Left renal pelvis (tissue), 4 donors: ENCODE measurements around the gene FSIP1. TPM values are rescaled to one million over a fixed set of nuclear protein-coding genes. Genes with fewer than 3 reads are reported as not detected.

Experiments
- DNase-seq, 4 donors: peaks; one replicate each; pipeline ENCODE4 v3.0.0-alpha.2; 2013; ENCODE audit warnings: low read depth in 4 of 4, low spot score in 3 of 4
- polyA plus RNA-seq, 4 donors: library from polyadenylated mRNA; unstranded; fragments of 120-200 nt; gene quantifications; one replicate each; pipeline ENCODE4 v1.2.1, GENCODE V29; 2013; ENCODE audit not compliant: insufficient read length in 4 of 4

The FSIP1 gene
- polyA plus RNA-seq, 4 donors, result 0.26 to 4.0 (median 1.8) TPM

- DNase-seq, result no peak
These were observed 184.9 kb downstream of the FSIP1 start for GRCh38 chr15:39597751-39598185.

- DNase-seq, result no peak
These were observed 185.3 kb downstream of the FSIP1 start for GRCh38 chr15:39597336-39597735.

DNA sequence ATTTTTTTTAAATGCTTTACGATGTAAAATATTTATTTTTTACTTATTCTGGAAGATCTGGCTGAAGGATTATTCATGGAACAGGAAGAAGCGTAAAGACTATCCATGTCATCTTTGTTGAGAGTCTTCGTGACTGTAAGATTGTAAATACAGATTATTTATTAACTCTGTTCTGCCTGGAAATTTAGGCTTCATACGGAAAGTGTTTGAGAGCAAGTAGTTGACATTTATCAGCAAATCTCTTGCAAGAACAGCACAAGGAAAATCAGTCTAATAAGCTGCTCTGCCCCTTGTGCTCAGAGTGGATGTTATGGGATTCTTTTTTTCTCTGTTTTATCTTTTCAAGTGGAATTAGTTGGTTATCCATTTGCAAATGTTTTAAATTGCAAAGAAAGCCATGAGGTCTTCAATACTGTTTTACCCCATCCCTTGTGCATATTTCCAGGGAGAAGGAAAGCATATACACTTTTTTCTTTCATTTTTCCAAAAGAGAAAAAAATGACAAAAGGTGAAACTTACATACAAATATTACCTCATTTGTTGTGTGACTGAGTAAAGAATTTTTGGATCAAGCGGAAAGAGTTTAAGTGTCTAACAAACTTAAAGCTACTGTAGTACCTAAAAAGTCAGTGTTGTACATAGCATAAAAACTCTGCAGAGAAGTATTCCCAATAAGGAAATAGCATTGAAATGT is 186.1 kb downstream of the FSIP1 start:
- DNase-seq, result no peak

DNA sequence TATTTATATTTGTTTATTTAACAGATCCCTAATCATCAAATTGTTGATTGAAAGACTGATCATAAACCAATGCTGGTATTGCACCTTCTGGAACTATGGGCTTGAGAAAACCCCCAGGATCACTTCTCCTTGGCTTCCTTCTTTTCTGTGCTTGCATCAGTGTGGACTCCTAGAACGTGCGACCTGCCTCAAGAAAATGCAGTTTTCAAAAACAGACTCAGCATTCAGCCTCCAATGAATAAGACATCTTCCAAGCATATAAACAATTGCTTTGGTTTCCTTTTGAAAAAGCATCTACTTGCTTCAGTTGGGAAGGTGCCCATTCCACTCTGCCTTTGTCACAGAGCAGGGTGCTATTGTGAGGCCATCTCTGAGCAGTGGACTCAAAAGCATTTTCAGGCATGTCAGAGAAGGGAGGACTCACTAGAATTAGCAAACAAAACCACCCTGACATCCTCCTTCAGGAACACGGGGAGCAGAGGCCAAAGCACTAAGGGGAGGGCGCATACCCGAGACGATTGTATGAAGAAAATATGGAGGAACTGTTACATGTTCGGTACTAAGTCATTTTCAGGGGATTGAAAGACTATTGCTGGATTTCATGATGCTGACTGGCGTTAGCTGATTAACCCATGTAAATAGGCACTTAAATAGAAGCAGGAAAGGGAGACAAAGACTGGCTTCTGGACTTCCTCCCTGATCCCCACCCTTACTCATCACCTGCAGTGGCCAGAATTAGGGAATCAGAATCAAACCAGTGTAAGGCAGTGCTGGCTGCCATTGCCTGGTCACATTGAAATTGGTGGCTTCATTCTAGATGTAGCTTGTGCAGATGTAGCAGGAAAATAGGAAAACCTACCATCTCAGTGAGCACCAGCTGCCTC is 187.1 kb downstream of the FSIP1 start:
- no peak for DNase-seq

- no peak for DNase-seq
These were observed 187.9 kb downstream of the FSIP1 start for GRCh38 chr15:39594446-39595337.

GRCh38 chr15:39593656-39594445 is 188.8 kb downstream of the FSIP1 start:
- DNase-seq, result no peak

DNA sequence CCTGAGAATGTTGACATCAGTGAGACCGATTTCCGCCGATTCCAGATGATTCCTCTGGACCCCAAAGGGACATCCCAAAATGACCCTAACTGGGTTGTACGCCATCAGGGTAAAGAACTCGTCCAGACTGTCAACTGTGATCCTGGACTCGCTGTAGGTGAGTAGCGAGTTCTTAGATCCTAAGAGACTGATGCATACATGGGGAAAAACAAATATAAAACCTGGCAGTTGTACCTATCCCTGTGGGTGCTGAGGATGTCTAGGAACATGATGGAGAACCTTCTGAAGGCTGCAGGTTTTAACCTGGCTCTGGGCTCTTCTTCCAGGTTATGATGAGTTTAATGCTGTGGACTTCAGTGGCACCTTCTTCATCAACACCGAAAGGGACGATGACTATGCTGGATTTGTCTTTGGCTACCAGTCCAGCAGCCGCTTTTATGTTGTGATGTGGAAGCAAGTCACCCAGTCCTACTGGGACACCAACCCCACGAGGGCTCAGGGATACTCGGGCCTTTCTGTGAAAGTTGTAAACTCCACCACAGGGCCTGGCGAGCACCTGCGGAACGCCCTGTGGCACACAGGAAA is 189.5 kb downstream of the FSIP1 start:
- DNase-seq, result no peak

DNA sequence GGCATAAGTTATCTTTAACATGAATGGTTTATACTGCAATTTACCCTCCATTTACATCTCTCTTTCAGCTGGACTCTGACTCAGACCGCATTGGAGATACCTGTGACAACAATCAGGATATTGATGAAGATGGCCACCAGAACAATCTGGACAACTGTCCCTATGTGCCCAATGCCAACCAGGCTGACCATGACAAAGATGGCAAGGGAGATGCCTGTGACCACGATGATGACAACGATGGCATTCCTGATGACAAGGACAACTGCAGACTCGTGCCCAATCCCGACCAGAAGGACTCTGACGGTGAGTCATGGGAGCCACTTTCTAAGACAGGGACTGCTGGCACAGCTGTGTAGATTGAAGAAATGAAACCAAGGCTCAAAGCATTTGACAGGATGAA is 190.1 kb downstream of the FSIP1 start:
- DNase-seq, result no peak

DNA sequence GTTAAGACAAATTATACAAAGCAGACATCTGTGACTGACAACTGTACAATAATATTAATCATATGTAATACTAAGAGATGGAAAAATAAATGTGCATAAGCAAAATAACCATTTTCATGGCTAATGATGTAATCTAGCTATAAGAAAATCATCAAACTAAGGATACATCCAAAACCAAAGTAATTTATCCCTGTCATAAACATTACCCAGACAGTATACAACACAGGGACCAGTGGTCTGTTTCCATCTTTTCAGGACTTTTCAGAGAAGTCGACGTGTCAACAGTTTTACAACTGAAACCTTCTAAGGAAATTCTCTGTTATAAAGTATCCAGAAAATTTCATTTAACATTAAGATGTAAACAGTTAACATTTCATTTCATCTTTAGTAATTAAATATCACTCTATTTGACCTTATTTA is 190.7 kb downstream of the FSIP1 start:
- DNase-seq, result no peak

- DNase-seq, result no peak
These were observed 191.3 kb downstream of the FSIP1 start for GRCh38 chr15:39591141-39591895.

GRCh38 chr15:39589815-39590644 is 192.6 kb downstream of the FSIP1 start:
- no peak for DNase-seq

- DNase-seq, result no peak
These were observed 193.3 kb downstream of the FSIP1 start for GRCh38 chr15:39589193-39589814.

GRCh38 chr15:39588531-39589192 is 194.0 kb downstream of the FSIP1 start:
- no peak for DNase-seq

DNA sequence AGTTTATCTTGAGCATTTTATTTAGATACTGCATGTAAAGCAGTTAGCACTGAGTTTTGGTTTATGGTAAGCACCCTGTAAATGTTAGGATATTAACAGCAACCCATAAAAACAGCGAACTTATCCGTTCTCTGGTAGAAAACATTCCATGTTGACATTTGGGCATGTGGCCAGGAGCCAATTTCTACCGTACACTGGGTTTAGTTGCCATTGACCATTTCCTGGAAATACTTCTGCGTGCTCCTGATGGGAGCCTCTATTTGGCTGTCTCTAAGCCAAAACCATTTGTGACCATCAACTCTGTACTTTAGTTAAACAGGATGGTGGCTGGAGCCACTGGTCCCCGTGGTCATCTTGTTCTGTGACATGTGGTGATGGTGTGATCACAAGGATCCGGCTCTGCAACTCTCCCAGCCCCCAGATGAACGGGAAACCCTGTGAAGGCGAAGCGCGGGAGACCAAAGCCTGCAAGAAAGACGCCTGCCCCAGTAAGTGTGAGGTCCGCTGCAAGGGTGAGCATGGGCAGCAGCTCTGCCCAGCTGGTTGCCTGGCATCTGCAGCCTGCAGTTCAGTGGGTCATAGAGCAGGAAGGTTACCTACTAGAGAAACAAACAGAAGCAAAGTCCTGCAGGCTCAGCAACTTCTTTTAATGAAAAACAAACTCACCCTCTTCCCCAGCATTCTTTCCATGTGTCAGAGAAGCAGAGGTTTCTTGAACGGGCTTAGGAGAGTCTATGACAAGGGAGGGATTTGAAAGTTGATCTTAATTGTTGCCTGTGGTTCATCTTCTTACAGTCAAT is 194.7 kb downstream of the FSIP1 start:
- no peak for DNase-seq

DNA sequence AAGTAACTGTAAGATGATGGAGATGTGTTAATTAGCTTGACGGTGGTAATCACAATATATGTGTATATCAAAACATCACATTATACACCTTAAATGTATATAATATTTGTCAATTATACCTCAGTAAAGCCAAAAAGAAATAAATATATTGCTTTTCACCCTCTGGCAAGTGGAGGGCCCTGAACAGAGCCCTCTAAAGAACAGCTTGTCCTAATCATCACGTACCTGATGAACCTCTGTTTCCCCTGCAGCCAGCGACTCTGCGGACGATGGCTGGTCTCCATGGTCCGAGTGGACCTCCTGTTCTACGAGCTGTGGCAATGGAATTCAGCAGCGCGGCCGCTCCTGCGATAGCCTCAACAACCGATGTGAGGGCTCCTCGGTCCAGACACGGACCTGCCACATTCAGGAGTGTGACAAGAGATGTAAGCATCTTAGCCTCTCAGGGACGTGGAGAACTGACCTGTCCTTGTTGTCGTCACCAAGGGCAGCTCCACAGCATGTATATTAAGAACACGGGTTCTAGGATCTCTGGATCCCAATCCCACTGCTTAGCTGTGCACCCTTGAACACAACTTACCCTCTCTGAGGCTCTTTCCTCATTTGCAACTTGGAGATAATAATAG is 195.4 kb downstream of the FSIP1 start:
- DNase-seq, result no peak
